Naive B cell (primary cell): ENCODE results near the gene UNC45B. TPM values are rescaled to one million over a fixed set of nuclear protein-coding genes. Genes with fewer than 3 reads are reported as not detected.
"Not testable (repeated sequence)": the region's sequence is repeated elsewhere in the genome, so short reads cannot be mapped to it uniquely, and the experiment has no call there.

Source experiments
- ATAC-seq, 2 donors: fragments of 150-1000 bp; cut with Tn5 transposase; 2 replicates each; pipeline ENCODE4 v1.10.0; 2021; ENCODE audit warnings: low read depth in 2 of 2, mild to moderate bottlenecking in 2 of 2, moderate library complexity in 2 of 2
- DNase-seq: peaks from one replicate; pipeline ENCODE4 v3.0.0; 2022
- H3K27ac Mint-ChIP-seq, 6 donors: one replicate each; pipeline ENCODE4 v1.8.0; 2020 to 2022; ENCODE audit warnings: mild to moderate bottlenecking in 6 of 6, mixed read lengths in 6 of 6, moderate library complexity in 5 of 6, inconsistent platforms in 2 of 6
- H3K27me3 Mint-ChIP-seq, 3 donors: one replicate each; pipeline ENCODE4 v1.8.0; 2021 to 2022; ENCODE audit warnings: mixed read lengths in 3 of 3, mild to moderate bottlenecking in 1 of 3
- H3K36me3 Mint-ChIP-seq, 2 donors: one replicate each; pipeline ENCODE4 v1.8.0; 2020 to 2022; ENCODE audit warnings: mixed read lengths in 2 of 2, inconsistent platforms in 1 of 2, mild to moderate bottlenecking in 1 of 2
- H3K4me1 Mint-ChIP-seq, 3 donors: one replicate each; pipeline ENCODE4 v1.8.0; 2020 to 2022; ENCODE audit warnings: mixed read lengths in 3 of 3, inconsistent platforms in 1 of 3, mild to moderate bottlenecking in 1 of 3, moderate library complexity in 1 of 3
- H3K4me3 Mint-ChIP-seq, 8 donors: one replicate each; pipeline ENCODE4 v1.8.0; 2020 to 2022; ENCODE audit warnings: mild to moderate bottlenecking in 8 of 8, mixed read lengths in 8 of 8, moderate library complexity in 8 of 8, inconsistent platforms in 2 of 8
- H3K9me3 Mint-ChIP-seq, 7 donors: one replicate each; pipeline ENCODE4 v1.8.0; 2020 to 2022; ENCODE audit warnings: mixed read lengths in 7 of 7, mild to moderate bottlenecking in 5 of 7, inconsistent platforms in 2 of 7, moderate library complexity in 1 of 7
- polyA plus RNA-seq, 6 donors: library from polyadenylated mRNA; unstranded; fragments of 300-500 nt; fragmentation: Illumina TruSeq; gene quantifications; one replicate each; pipeline ENCODE4 v1.2.3, GENCODE V29; 2021; ENCODE audit warnings: low read depth in 6 of 6

Gene UNC45B
- polyA plus RNA-seq, 6 donors from 2014 or later: not detected

- peaks cover 16 to 49% (median 46%) of the 10 kb centered on the region in 3 donors for H3K27me3 Mint-ChIP-seq
- H3K36me3 Mint-ChIP-seq, H3K9me3 Mint-ChIP-seq, H3K27ac Mint-ChIP-seq, H3K4me1 Mint-ChIP-seq, H3K4me3 Mint-ChIP-seq, ATAC-seq, DNase-seq: not testable (repeated sequence)
Observed at GRCh38 chr17:35151080-35151479, 3.5 kb downstream of the UNC45B start.

- ATAC-seq (no peak), DNase-seq (no peak)
- H3K36me3 Mint-ChIP-seq: no peaks in the 10 kb centered on the region
- H3K9me3 Mint-ChIP-seq: no peaks in the 10 kb centered on the region
- H3K4me1 Mint-ChIP-seq: no peaks in the 10 kb centered on the region
- peaks cover 14 to 49% (median 42%) of the 10 kb centered on the region in 3 donors for H3K27me3 Mint-ChIP-seq
- no peak overlapping the region for H3K4me3 Mint-ChIP-seq
- H3K27ac Mint-ChIP-seq: no peak overlapping the region
Observed at GRCh38 chr17:35152421-35153140, 5.0 kb downstream of the UNC45B start.

GRCh38 chr17:35154196-35155165 is 6.9 kb downstream of the UNC45B start:
- H3K4me3 Mint-ChIP-seq: no peak overlapping the region
- H3K36me3 Mint-ChIP-seq: no peaks in the 10 kb centered on the region
- DNase-seq (no peak), ATAC-seq (no peak)
- no peaks in the 10 kb centered on the region for H3K9me3 Mint-ChIP-seq
- no peak overlapping the region for H3K27ac Mint-ChIP-seq
- peaks cover 23 to 43% (median 43%) of the 10 kb centered on the region in 3 donors for H3K27me3 Mint-ChIP-seq
- H3K4me1 Mint-ChIP-seq: no peaks in the 10 kb centered on the region

GRCh38 chr17:35155246-35155645 is 7.6 kb downstream of the UNC45B start:
- no peaks in the 10 kb centered on the region for H3K9me3 Mint-ChIP-seq
- no peaks in the 10 kb centered on the region for H3K36me3 Mint-ChIP-seq

DNA sequence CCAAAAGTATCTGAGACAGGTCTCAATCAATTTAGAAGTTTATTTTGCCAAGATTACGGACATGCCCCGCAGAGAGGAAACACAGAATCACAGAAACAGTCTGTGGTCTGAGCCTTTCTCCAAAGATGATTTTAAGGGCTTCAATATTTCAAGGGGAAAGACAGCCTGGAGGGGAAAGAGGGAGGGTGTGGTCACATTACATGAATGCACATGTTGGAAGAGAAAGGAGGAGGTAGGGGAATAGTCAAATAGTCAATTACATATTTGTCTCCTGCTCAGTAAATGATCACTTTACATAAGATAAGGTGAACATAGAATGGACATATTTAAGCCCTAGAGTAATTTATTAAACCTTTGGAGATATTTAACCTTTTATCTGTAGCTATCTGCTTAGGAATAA is 12.3 kb downstream of the UNC45B start:
- no peaks in the 10 kb centered on the region for H3K36me3 Mint-ChIP-seq
- no peaks in the 10 kb centered on the region for H3K4me1 Mint-ChIP-seq
- no peak overlapping the region for H3K4me3 Mint-ChIP-seq
- ATAC-seq: no peak
- H3K27me3 Mint-ChIP-seq: peaks cover 52 to 73% (median 59%) of the 10 kb centered on the region in 3 donors
- DNase-seq: no peak
- no peak overlapping the region for H3K27ac Mint-ChIP-seq
- no peaks in the 10 kb centered on the region for H3K9me3 Mint-ChIP-seq

More at GRCh38 chr17:35155246-35155645, 7.6 kb downstream of the UNC45B start:
- ATAC-seq (no peak), DNase-seq (no peak)
- H3K4me1 Mint-ChIP-seq: no peaks in the 10 kb centered on the region
- peaks cover 29 to 49% (median 42%) of the 10 kb centered on the region in 3 donors for H3K27me3 Mint-ChIP-seq
- no peak overlapping the region for H3K27ac Mint-ChIP-seq
- H3K4me3 Mint-ChIP-seq: no peak overlapping the region

DNA sequence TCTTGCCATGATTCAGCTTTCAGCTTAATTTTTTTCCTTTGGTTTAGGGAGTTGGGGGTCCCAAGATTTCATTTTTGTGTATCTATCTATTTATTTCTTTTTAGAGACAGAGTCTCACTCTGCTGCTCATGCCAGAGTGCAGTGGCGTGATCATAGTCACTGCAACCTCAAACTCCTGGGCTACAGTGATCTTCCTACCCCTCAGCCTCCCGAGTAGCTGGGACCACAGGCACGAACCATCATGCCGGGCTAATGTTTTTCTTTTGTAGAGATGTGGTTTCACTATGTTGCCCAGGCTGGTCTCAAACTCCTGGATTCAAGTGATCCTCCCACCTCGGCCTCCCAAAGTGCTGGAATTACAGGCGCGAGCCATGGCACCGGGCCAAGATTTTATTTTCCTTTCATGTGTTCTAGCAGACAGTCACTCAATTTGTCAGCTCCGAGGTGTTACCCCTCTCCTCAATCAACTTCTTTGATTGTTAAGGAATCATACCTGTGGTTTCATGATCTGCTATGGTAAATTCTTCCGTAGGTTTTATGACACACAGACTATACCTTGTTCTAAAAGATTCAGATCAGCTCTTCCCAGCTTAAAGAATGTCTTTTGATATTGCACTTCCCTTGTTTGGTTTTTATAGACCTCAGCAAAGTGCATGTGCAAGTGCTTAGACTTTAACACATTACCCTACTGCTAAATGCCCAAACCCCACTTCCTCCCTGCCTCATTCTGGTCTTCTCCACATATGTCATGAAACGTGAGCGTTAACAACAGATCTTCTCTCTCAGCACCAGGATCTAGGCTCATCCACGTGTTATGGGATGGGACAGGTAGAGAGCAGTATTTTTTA is 13.0 kb downstream of the UNC45B start:
- Mint-ChIP-seq H3K27ac (no peak overlapping the region), H3K4me3 (no peak overlapping the region), H3K9me3 (no peaks in the 10 kb centered on the region), H3K27me3 (peaks cover 56 to 76% (median 58%) of the 10 kb centered on the region in 3 donors), H3K36me3 (no peaks in the 10 kb centered on the region), H3K4me1 (no peaks in the 10 kb centered on the region)
- DNase-seq (no peak), ATAC-seq (no peak)

DNA sequence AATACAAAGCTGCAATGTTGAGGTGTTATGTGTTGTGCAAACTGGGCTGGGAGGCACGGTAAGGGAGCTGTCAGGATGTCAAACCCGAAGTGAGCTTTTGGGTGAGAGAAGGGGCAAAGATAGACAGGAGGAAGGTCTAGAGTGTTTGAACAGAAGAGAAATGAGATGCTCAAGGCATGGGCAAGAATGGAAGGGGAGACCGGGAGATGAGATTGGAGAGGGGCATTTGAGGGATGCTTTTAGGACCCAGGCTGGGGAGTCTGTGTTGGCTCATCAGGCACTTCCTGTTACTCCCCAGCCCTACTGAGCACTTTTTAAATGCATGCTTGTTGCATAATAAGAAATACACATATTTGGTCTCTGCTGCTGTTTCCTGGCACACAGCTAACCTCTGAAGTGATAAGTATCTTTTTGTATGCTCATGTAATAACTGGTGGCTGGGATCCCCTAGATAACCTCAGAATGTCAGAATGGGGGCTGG is 13.7 kb downstream of the UNC45B start:
- DNase-seq: no peak
- H3K27ac Mint-ChIP-seq: no peak overlapping the region
- H3K36me3 Mint-ChIP-seq: no peaks in the 10 kb centered on the region
- H3K27me3 Mint-ChIP-seq: peaks cover 54 to 72% (median 56%) of the 10 kb centered on the region in 3 donors
- no peaks in the 10 kb centered on the region for H3K9me3 Mint-ChIP-seq
- H3K4me1 Mint-ChIP-seq: no peaks in the 10 kb centered on the region
- no peak overlapping the region for H3K4me3 Mint-ChIP-seq
- no peak for ATAC-seq

DNA sequence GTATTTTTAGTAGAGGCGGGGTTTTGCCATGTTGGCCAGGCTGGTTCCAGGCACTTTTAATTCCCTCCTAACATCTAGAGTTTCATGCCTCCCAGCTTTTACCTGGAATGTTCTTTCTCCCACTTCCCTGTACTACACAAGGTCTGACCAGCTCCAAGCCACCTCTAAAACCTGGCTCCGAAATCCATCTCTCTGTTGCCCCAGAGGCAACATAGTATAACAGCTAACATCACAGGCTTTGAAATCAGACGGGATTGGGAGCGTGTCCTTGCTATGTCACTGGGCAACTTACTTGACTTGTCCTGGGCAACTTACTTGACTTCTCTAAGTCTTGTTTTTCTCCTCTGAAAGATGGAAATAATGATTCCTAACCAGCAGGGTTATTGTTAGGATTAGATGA is 15.1 kb downstream of the UNC45B start:
- ATAC-seq (no peak), DNase-seq (no peak)
- Mint-ChIP-seq H3K27ac (no peak overlapping the region), H3K36me3 (no peaks in the 10 kb centered on the region), H3K4me3 (no peak overlapping the region), H3K9me3 (no peaks in the 10 kb centered on the region), H3K27me3 (peaks cover 58 to 76% (median 70%) of the 10 kb centered on the region in 3 donors), H3K4me1 (no peaks in the 10 kb centered on the region)

- no peak for DNase-seq
- no peaks in the 10 kb centered on the region for H3K4me1 Mint-ChIP-seq
- no peak for ATAC-seq
- no peak overlapping the region for H3K4me3 Mint-ChIP-seq
- H3K9me3 Mint-ChIP-seq: no peaks in the 10 kb centered on the region
- peaks cover 55 to 72% (median 69%) of the 10 kb centered on the region in 3 donors for H3K27me3 Mint-ChIP-seq
- H3K27ac Mint-ChIP-seq: peak overlapping the region in 1 of 6 donors; percentile 25
- no peaks in the 10 kb centered on the region for H3K36me3 Mint-ChIP-seq
Observed at GRCh38 chr17:35163886-35164285, 16.3 kb downstream of the UNC45B start.

DNA sequence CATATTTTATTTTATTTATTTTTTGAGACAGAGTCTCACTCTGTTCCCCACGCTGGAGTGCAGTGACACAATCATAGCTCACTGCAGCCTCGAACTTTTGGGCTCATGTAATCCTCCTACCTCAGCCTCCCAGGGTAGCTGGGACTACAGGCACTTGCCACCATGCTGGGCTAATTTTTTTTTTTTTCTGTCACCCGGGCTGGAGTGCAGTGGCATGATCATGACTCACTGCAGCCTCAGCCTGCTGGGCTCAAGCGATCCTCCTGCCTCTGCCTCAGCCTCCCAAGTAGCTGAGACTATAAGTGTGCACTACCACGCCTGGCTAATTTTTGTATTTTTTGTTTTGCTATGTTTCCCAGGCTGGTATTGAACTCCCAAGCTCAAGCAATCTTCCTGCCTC is 17.1 kb downstream of the UNC45B start:
- DNase-seq (no peak), ATAC-seq (no peak)
- Mint-ChIP-seq H3K4me1 (no peaks in the 10 kb centered on the region), H3K4me3 (peak overlapping the region in 1 of 8 donors; percentile 26), H3K27me3 (peaks cover 54 to 65% (median 63%) of the 10 kb centered on the region in 3 donors), H3K36me3 (no peaks in the 10 kb centered on the region), H3K27ac (no peak overlapping the region), H3K9me3 (no peaks in the 10 kb centered on the region)

GRCh38 chr17:35166526-35166925 is 18.9 kb downstream of the UNC45B start:
- no peak for ATAC-seq
- Mint-ChIP-seq H3K27ac (no peak overlapping the region), H3K36me3 (no peaks in the 10 kb centered on the region), H3K9me3 (no peaks in the 10 kb centered on the region), H3K4me1 (no peaks in the 10 kb centered on the region), H3K27me3 (peaks cover 45 to 53% (median 52%) of the 10 kb centered on the region in 3 donors), H3K4me3 (no peak overlapping the region)
- DNase-seq: no peak

DNA sequence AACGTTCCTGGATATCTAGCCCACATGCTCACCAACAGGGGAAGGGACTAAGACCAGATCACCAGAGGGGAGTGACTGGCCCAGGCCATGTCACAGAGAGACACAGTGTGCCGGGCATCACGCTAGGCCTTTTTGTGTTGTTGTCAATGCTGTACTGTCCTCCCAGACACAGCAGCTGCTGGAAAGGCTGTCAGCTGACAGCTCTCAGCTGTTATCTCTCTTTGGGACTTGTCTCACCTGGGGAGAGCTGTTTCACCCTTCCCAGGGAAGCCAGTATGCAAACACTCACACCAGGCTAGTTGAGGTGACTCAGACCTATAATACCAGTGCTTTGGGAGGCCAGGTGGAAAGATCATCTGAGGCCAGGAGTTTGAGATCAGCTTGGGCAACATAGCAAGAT is 19.4 kb downstream of the UNC45B start:
- no peak for DNase-seq
- no peak for ATAC-seq
- Mint-ChIP-seq H3K36me3 (no peaks in the 10 kb centered on the region), H3K4me3 (no peak overlapping the region), H3K9me3 (no peaks in the 10 kb centered on the region), H3K4me1 (no peaks in the 10 kb centered on the region), H3K27me3 (peaks cover 45 to 51% (median 49%) of the 10 kb centered on the region in 3 donors), H3K27ac (no peak overlapping the region)

- Mint-ChIP-seq H3K27me3 (peaks cover 42 to 48% (median 45%) of the 10 kb centered on the region in 3 donors), H3K4me1 (no peaks in the 10 kb centered on the region), H3K36me3 (no peaks in the 10 kb centered on the region), H3K9me3 (no peaks in the 10 kb centered on the region), H3K4me3 (no peak overlapping the region), H3K27ac (no peak overlapping the region)
- ATAC-seq: no peak
- DNase-seq: no peak
Observed at GRCh38 chr17:35167666-35168065, 20.0 kb downstream of the UNC45B start.
